ENCODE measurements around the gene TPM1. TPM values are rescaled to one million over a fixed set of nuclear protein-coding genes. Genes with fewer than 3 reads are reported as not detected.

Gene TPM1
- total and polyA plus RNA-seq, 9 of the 15 experiments (the other 6 are each of a cell fraction or from before 2014, with no cell fraction given), result 8.1 to 53.9 (median 43.1) TPM

- Histone ChIP-seq H3K27ac (ENCODE audit: extremely low read depth, low read depth, low read length) (no peak overlapping the region), H3K4me2 (ENCODE audit: insufficient read depth, low read length) (no peak overlapping the region), H3K79me2 (ENCODE audit: control insufficient read depth, insufficient read depth, low read length) (peaks cover 1% of the 10 kb centered on the region; the same call in 1 of the 3 replicates), H3K9me1 (ENCODE audit: control insufficient read depth, insufficient read depth, low read length) (no peaks in the 10 kb centered on the region), H3K9ac (ENCODE audit: insufficient read depth in 1 of 2, low read depth in 2 of 2, low read length in 2 of 2) (no peak overlapping the region), H3K4me1 (replicated peaks in 1 of 2; ENCODE audit: control insufficient read depth in 2 of 2, insufficient read depth in 2 of 2, low read length in 2 of 2) (peaks cover 7 to 22% of the 10 kb centered on the region in 2 experiments; a peak in 4 of 5 replicates), H3K36me3 (ENCODE audit: control insufficient read depth, insufficient read depth, low read length) (no peaks in the 10 kb centered on the region), H4K20me1 (replicated peaks; ENCODE audit: control insufficient read depth, insufficient read depth, low read length) (no peaks in the 10 kb centered on the region), H2AFZ (ENCODE audit: low read depth, low read length) (no peak overlapping the region), H3K9me3 (replicated peaks; ENCODE audit: control insufficient read depth, insufficient read depth, low read depth, low read length) (no peaks in the 10 kb centered on the region; the same call in 1 of the 2 replicates), H3K27me3 (ENCODE audit: control insufficient read depth in 2 of 2, insufficient read depth in 2 of 2, low read length in 2 of 2) (peaks cover 49 to 70% of the 10 kb centered on the region in 2 experiments), H3K4me3 (no peak overlapping the region)
- in situ Hi-C loops (cut with MboI), result no loop called here
- no peak for FAIRE-seq
- ATAC-seq, result no peak
- POLR2A ChIA-PET, result interaction anchor here (0.6 kb wide), 1 partner anchor 40 kb away, joined by 3 read pairs; no protein-coding TSS in a partner anchor
- TF ChIP-seq RCOR1 (IDR thresholded peaks at IDR 0.05; ENCODE audit: borderline replicate concordance in 1 of 2, low read depth in 2 of 2, low read length in 2 of 2), result no peak
- no peak for TF ChIP-seq U2AF2 (optimal IDR thresholded peaks at IDR 0.05; ENCODE audit: low read depth, low read length)
- no peak for TF ChIP-seq ZNF384 (IDR thresholded peaks at IDR 0.05; ENCODE audit: low read depth, low read length)
- TF ChIP-seq RREB1 (CRISPR knock-in tag; IDR thresholded peaks at IDR 0.05), result no peak
- TF ChIP-seq ZC3H4 (CRISPR knock-in tag; IDR thresholded peaks at IDR 0.05; ENCODE audit: borderline replicate concordance), result no peak
- no peak for TF ChIP-seq CREB5 (CRISPR knock-in tag; IDR thresholded peaks at IDR 0.05)
- no peak for TF ChIP-seq MED1 (CRISPR knock-in tag; IDR thresholded peaks at IDR 0.05; ENCODE audit: borderline replicate concordance)
- no peak for TF ChIP-seq TGIF2 (CRISPR knock-in tag; IDR thresholded peaks at IDR 0.05)
- no peak for TF ChIP-seq SP1 (CRISPR knock-in tag; IDR thresholded peaks at IDR 0.05)
- TF ChIP-seq SLC30A9 (CRISPR knock-in tag; IDR thresholded peaks at IDR 0.05), result no peak
- TF ChIP-seq ZC3H8 (IDR thresholded peaks at IDR 0.05), result no peak
- TF ChIP-seq MCM7 (IDR thresholded peaks at IDR 0.05), result no peak
- TF ChIP-seq ZKSCAN3 (CRISPR knock-in tag; IDR thresholded peaks at IDR 0.05), result no peak
- TF ChIP-seq IFI16 (CRISPR knock-in tag; IDR thresholded peaks at IDR 0.05), result no peak
- no peak for TF ChIP-seq ZNF224 (CRISPR knock-in tag; IDR thresholded peaks at IDR 0.05)
- no peak for TF ChIP-seq ZNF589 (CRISPR knock-in tag; IDR thresholded peaks at IDR 0.05; ENCODE audit: low read depth)
- under 1% methylated on average over 30 of the region's 54 CpGs for WGBS (ENCODE audit: insufficient coverage, low coverage, missing lambda C conversion rate)
- peak in 1 of 4 experiments; percentile 16 for DNase-seq (ENCODE audit: extremely low read depth in 1 of 4, low spot score in 3 of 4)
- no TSS peak for BruUV-seq (replicated peaks)
- CTCF ChIA-PET (ENCODE audit: low intra/inter-chr PET ratio), result no interaction called here
- intact Hi-C loops (cut with micrococcal nuclease), result no loop called here
Observed at GRCh38 chr15:63043335-63044076, 959 bp downstream of the TPM1 start.
